ENCODE results near the gene TXNDC2. TPM values are rescaled to one million over a fixed set of nuclear protein-coding genes. Genes with fewer than 3 reads are reported as not detected.

Gene TXNDC2
- total RNA-seq, 1 experiment from 2014 or later: not detected

- H3K9me3 ChIP-seq: no peaks in the 10 kb centered on the region
- H3K4me1 Mint-ChIP-seq (ENCODE audit: low read depth, unreplicated experiment): peaks cover 17% of the 10 kb centered on the region
- H3K27me3 Mint-ChIP-seq (ENCODE audit: insufficient read depth, unreplicated experiment): no peaks in the 10 kb centered on the region
- no peaks in the 10 kb centered on the region for H3K36me3 ChIP-seq (ENCODE audit: control insufficient read depth, insufficient read depth, low read length)
- no peaks in the 10 kb centered on the region for H3K27me3 ChIP-seq (replicated peaks; ENCODE audit: control insufficient read depth, insufficient read depth, low read length)
- no peak overlapping the region for H3K4me3 ChIP-seq (ENCODE audit: low read depth, low read length)
- no TSS peak for BruUV-seq (replicated peaks)
- intact Hi-C loops (cut with micrococcal nuclease; ENCODE audit: unreplicated experiment): no loop called here
- no peak for TF ChIP-seq CTCF (IDR thresholded peaks at IDR 0.05; ENCODE audit: insufficient read depth in 1 of 2, low read depth in 1 of 2, low read length in 1 of 2, severe bottlenecking in 1 of 2, unreplicated experiment in 1 of 2)
- POLR2A ChIA-PET: interaction anchor here (0.5 kb wide), 1 partner anchor 13 kb away, joined by 3 read pairs; the partner anchor contains the start of gene VAPA
- no peaks in the 10 kb centered on the region for H3K9me3 Mint-ChIP-seq (ENCODE audit: unreplicated experiment)
- no peak overlapping the region for H3K27ac Mint-ChIP-seq (ENCODE audit: unreplicated experiment)
- CTCF ChIA-PET: no interaction called here
- DNase-seq: no peak
- H3K36me3 Mint-ChIP-seq (ENCODE audit: insufficient read depth, unreplicated experiment): peaks cover 15% of the 10 kb centered on the region
- no peak overlapping the region for H3K4me3 Mint-ChIP-seq (ENCODE audit: unreplicated experiment)
- peaks cover 42% of the 10 kb centered on the region for H3K4me1 ChIP-seq
These were observed 41.2 kb downstream of the TXNDC2 start for GRCh38 chr18:9926977-9927376.

GRCh38 chr18:9927392-9928063, 41.8 kb downstream of the TXNDC2 start:
- Mint-ChIP-seq H3K36me3 (ENCODE audit: insufficient read depth, unreplicated experiment) (peaks cover 21% of the 10 kb centered on the region), H3K27me3 (ENCODE audit: insufficient read depth, unreplicated experiment) (no peaks in the 10 kb centered on the region), H3K4me3 (ENCODE audit: unreplicated experiment) (no peak overlapping the region), H3K9me3 (ENCODE audit: unreplicated experiment) (no peaks in the 10 kb centered on the region), H3K27ac (ENCODE audit: unreplicated experiment) (no peak overlapping the region), H3K4me1 (ENCODE audit: low read depth, unreplicated experiment) (peaks cover 17% of the 10 kb centered on the region)
- Histone ChIP-seq H3K9me3 (no peaks in the 10 kb centered on the region), H3K4me3 (ENCODE audit: low read depth, low read length) (no peak overlapping the region), H3K36me3 (ENCODE audit: control insufficient read depth, insufficient read depth, low read length) (no peaks in the 10 kb centered on the region), H3K4me1 (peaks cover 42% of the 10 kb centered on the region), H3K27me3 (replicated peaks; ENCODE audit: control insufficient read depth, insufficient read depth, low read length) (no peaks in the 10 kb centered on the region)
- no peak for DNase-seq
- ChIA-PET CTCF (no interaction called here), POLR2A (interaction anchor here (0.6 kb wide), 1 partner anchor 51 kb away, joined by 3 read pairs; no protein-coding TSS in a partner anchor)
- intact Hi-C loops (cut with micrococcal nuclease; ENCODE audit: unreplicated experiment): no loop called here
- no peak for TF ChIP-seq CTCF (IDR thresholded peaks at IDR 0.05; ENCODE audit: insufficient read depth in 1 of 2, low read depth in 1 of 2, low read length in 1 of 2, severe bottlenecking in 1 of 2, unreplicated experiment in 1 of 2)
- no TSS peak for BruUV-seq (replicated peaks)

GRCh38 chr18:9928646-9929259, 43.0 kb downstream of the TXNDC2 start:
- no peaks in the 10 kb centered on the region for H3K27me3 ChIP-seq (replicated peaks; ENCODE audit: control insufficient read depth, insufficient read depth, low read length)
- ChIA-PET CTCF (no interaction called here), POLR2A (no interaction called here)
- peaks cover 42% of the 10 kb centered on the region for H3K4me1 ChIP-seq
- H3K36me3 Mint-ChIP-seq (ENCODE audit: insufficient read depth, unreplicated experiment): peaks cover 33% of the 10 kb centered on the region
- BruUV-seq (replicated peaks): no TSS peak
- no peaks in the 10 kb centered on the region for H3K36me3 ChIP-seq (ENCODE audit: control insufficient read depth, insufficient read depth, low read length)
- no peak for DNase-seq
- H3K9me3 ChIP-seq: no peaks in the 10 kb centered on the region
- H3K27me3 Mint-ChIP-seq (ENCODE audit: insufficient read depth, unreplicated experiment): no peaks in the 10 kb centered on the region
- no peak overlapping the region for H3K27ac Mint-ChIP-seq (ENCODE audit: unreplicated experiment)
- H3K9me3 Mint-ChIP-seq (ENCODE audit: unreplicated experiment): no peaks in the 10 kb centered on the region
- no peak overlapping the region for H3K4me3 ChIP-seq (ENCODE audit: low read depth, low read length)
- H3K4me3 Mint-ChIP-seq (ENCODE audit: unreplicated experiment): no peak overlapping the region
- H3K4me1 Mint-ChIP-seq (ENCODE audit: low read depth, unreplicated experiment): peaks cover 17% of the 10 kb centered on the region
- no peak for TF ChIP-seq CTCF (IDR thresholded peaks at IDR 0.05; ENCODE audit: insufficient read depth in 1 of 2, low read depth in 1 of 2, low read length in 1 of 2, severe bottlenecking in 1 of 2, unreplicated experiment in 1 of 2)
- intact Hi-C loops (cut with micrococcal nuclease; ENCODE audit: unreplicated experiment): no loop called here
